HepG2 (cell line): ENCODE measurements around the gene KLF11. TPM values are rescaled to one million over a fixed set of nuclear protein-coding genes. Genes with fewer than 3 reads are reported as not detected.
A peak's percentile ranks its signal among the peaks of the same experiment; 100 is the strongest.

Experiments used
- ARHGAP35 ChIP-seq: sonication (generic); formaldehyde crosslinking; IDR thresholded peaks from 2 replicates; pipeline ENCODE4 v1.9.0; 2022; ENCODE audit warnings: mild to moderate bottlenecking, inconsistent platforms, moderate library complexity, missing genetic modification reagents, borderline replicate concordance
- ARNTL ChIP-seq: sonication (generic); formaldehyde crosslinking; IDR thresholded peaks from 2 replicates; pipeline ENCODE4 v1.4.0; 2020; ENCODE audit warnings: mild to moderate bottlenecking, missing genetic modification reagents
- MAZ ChIP-seq, 2 experiments: sonication (generic) in 1 of 2; formaldehyde crosslinking in 1 of 2; IDR thresholded peaks; 2 replicates each; pipeline versions ENCODE4 v1.5.0 to v1.6.1; 2012 to 2020; ENCODE audit warnings: low read depth in 2 of 2, mild to moderate bottlenecking in 2 of 2, borderline replicate concordance in 1 of 2, improper control_type of control experiment in 1 of 2, low read length in 1 of 2, missing genetic modification reagents in 1 of 2, moderate library complexity in 1 of 2
- MYC ChIP-seq: sonication (generic); formaldehyde crosslinking; IDR thresholded peaks from 2 replicates; pipeline ENCODE4 v1.9.0; 2021; ENCODE audit warnings: missing genetic modification reagents, borderline replicate concordance
- SOX5 ChIP-seq: IDR thresholded peaks from 2 replicates; pipeline ENCODE4 v1.6.1; 2016; ENCODE audit warnings: borderline replicate concordance
- ZBTB10 ChIP-seq: sonication (generic); formaldehyde crosslinking; IDR thresholded peaks from 2 replicates; pipeline ENCODE4 v1.4.0; 2020; ENCODE audit warnings: missing genetic modification reagents, borderline replicate concordance
- ZBTB40 ChIP-seq, 2 experiments: fragments of 450-650 bp in 1 of 2; sonication (generic) in 1 of 2; formaldehyde crosslinking in 1 of 2; IDR thresholded peaks; 2 replicates each; pipeline versions ENCODE4 v1.6.1 to v1.8.0; 2016 to 2022; ENCODE audit warnings: antibody characterized with exemption in 1 of 2, mild to moderate bottlenecking in 1 of 2, missing genetic modification reagents in 1 of 2
- ZC3H13 ChIP-seq: sonication (generic); formaldehyde crosslinking; IDR thresholded peaks from 2 replicates; pipeline ENCODE4 v1.8.1; 2023; ENCODE audit warnings: mild to moderate bottlenecking, missing genetic modification reagents, moderate library complexity
- ZFP82 ChIP-seq: sonication (generic); formaldehyde crosslinking; IDR thresholded peaks from 2 replicates; pipeline ENCODE4 v1.5.1; 2020; ENCODE audit warnings: mild to moderate bottlenecking, missing genetic modification reagents, borderline replicate concordance
- ZNF343 ChIP-seq: sonication (generic); formaldehyde crosslinking; IDR thresholded peaks from 2 replicates; pipeline ENCODE4 v1.4.0; 2020; ENCODE audit warnings: mild to moderate bottlenecking, missing genetic modification reagents
- ZNF362 ChIP-seq: sonication (generic); formaldehyde crosslinking; IDR thresholded peaks from 2 replicates; pipeline ENCODE4 v1.4.0; 2020; ENCODE audit warnings: missing genetic modification reagents, mild to moderate bottlenecking, borderline replicate concordance
- ZNF589 ChIP-seq: sonication (generic); formaldehyde crosslinking; conservative IDR thresholded peaks from 2 replicates; pipeline ENCODE4 v1.8.0; 2022; ENCODE audit warnings: mild to moderate bottlenecking, moderate library complexity, missing genetic modification reagents
- ZNF841 ChIP-seq: sonication (generic); formaldehyde crosslinking; IDR thresholded peaks from 2 replicates; pipeline ENCODE4 v1.8.1; 2023; ENCODE audit warnings: missing genetic modification reagents, borderline replicate concordance
- polyA plus RNA-seq, 8 experiments: library from polyadenylated mRNA; depleted of rRNA in 3 of 8; stranded (reverse) in 7 of 8; unstranded in 1 of 8; fragments of >200 nt; fragmentation: Illumina TruSeq in 4 of 8; extraction: Trizol in 4 of 8; gene quantifications; 2 replicates each; pipeline versions ENCODE4 v1.2.1 to v1.2.3, GENCODE V29; 2011 to 2016; ENCODE audit warnings: low read depth in 4 of 8, missing spikeins in 1 of 8, mixed read lengths in 1 of 8; ENCODE audit not compliant: insufficient read depth in 1 of 8
- total RNA-seq, 5 experiments: library from RNA; depleted of rRNA; stranded (reverse); fragments of >200 nt; fragmentation: Illumina TruSeq; extraction: Trizol; gene quantifications; 2 replicates each; pipeline ENCODE4 v1.2.3, GENCODE V29; 2016; ENCODE audit warnings: low read depth in 1 of 5

Gene KLF11
- total and polyA plus RNA-seq, 2 of the 13 experiments (the other 11 are each of a cell fraction or from before 2014, with no cell fraction given), result 2.5 to 11.8 TPM

- TF ChIP-seq ARHGAP35 (CRISPR knock-in tag) (0 out of 2 replicates have a peak, but pooled peaks have one; percentile 76), ZC3H13 (CRISPR knock-in tag) (peak; percentile 55; the same call in 1 of the 2 replicates), ZNF362 (CRISPR knock-in tag) (0 out of 2 replicates have a peak, but pooled peaks have one; percentile 6), ZFP82 (CRISPR knock-in tag) (peak; percentile 39; the same call in 1 of the 2 replicates), SOX5 (CRISPR knock-in tag) (peak; percentile 33; the same call in 1 of the 2 replicates), ZNF841 (CRISPR knock-in tag) (0 out of 2 replicates have a peak, but pooled peaks have one; percentile 13), ZBTB10 (CRISPR knock-in tag) (no peak), ZNF589 (CRISPR knock-in tag) (peak; percentile 78; the same call in 1 of the 2 replicates), ZNF343 (CRISPR knock-in tag) (no peak), ZBTB40 (IDR thresholded peaks at IDR 0.05) (no peak), ZBTB40 (CRISPR knock-in tag; IDR thresholded peaks at IDR 0.05) (peak; percentile 78; the same call in 1 of the 2 replicates), MAZ (IDR thresholded peaks at IDR 0.05; ENCODE audit: borderline replicate concordance, low read depth, low read length) (no peak; the same call in 1 of the 2 replicates), MAZ (CRISPR knock-in tag; IDR thresholded peaks at IDR 0.05; ENCODE audit: low read depth) (peak; percentile 80), MYC (CRISPR knock-in tag) (peak; percentile 67; the same call in 1 of the 2 replicates), ARNTL (CRISPR knock-in tag) (peak; percentile 57; the same call in 1 of the 2 replicates)
These were observed 704 bp downstream of the KLF11 start (continued) for GRCh38 chr2:10043906-10044601.
